GM23248 (cell line): ENCODE measurements around the gene PTGES2.

Experiments
- EZH2 ChIP-seq: fragments of 200-600 bp; sonication (generic); IDR thresholded peaks from 2 replicates; pipeline ENCODE4 v1.6.1; 2018; ENCODE audit warnings: antibody characterized with exemption, mild to moderate bottlenecking; ENCODE audit not compliant: insufficient read depth, poor library complexity, severe bottlenecking
- EZH2phosphoT487 ChIP-seq: fragments of 200-600 bp; sonication (generic); IDR thresholded peaks from 2 replicates; pipeline ENCODE4 v1.6.1; 2018; ENCODE audit warnings: antibody characterized with exemption, moderate library complexity, mild to moderate bottlenecking, low read depth; ENCODE audit not compliant: insufficient read depth

- no peak for TF ChIP-seq EZH2
- TF ChIP-seq EZH2phosphoT487: no peak
Measured at GRCh38 chr9:128175726-128176125, 48.2 kb upstream of the PTGES2 start.
